NCI-H1694 (cell line): ENCODE measurements around the gene PDZD2.
A peak's percentile ranks its signal among the peaks of the same experiment; 100 is the strongest.
"Not testable (repeated sequence)": the region's sequence is repeated elsewhere in the genome, so short reads cannot be mapped to it uniquely, and the experiment has no call there.

Experiments
- DNase-seq: peaks from one replicate; lab custom pipeline; 2025; lab: John Stamatoyannopoulos, UW

The PDZD2 gene

DNA sequence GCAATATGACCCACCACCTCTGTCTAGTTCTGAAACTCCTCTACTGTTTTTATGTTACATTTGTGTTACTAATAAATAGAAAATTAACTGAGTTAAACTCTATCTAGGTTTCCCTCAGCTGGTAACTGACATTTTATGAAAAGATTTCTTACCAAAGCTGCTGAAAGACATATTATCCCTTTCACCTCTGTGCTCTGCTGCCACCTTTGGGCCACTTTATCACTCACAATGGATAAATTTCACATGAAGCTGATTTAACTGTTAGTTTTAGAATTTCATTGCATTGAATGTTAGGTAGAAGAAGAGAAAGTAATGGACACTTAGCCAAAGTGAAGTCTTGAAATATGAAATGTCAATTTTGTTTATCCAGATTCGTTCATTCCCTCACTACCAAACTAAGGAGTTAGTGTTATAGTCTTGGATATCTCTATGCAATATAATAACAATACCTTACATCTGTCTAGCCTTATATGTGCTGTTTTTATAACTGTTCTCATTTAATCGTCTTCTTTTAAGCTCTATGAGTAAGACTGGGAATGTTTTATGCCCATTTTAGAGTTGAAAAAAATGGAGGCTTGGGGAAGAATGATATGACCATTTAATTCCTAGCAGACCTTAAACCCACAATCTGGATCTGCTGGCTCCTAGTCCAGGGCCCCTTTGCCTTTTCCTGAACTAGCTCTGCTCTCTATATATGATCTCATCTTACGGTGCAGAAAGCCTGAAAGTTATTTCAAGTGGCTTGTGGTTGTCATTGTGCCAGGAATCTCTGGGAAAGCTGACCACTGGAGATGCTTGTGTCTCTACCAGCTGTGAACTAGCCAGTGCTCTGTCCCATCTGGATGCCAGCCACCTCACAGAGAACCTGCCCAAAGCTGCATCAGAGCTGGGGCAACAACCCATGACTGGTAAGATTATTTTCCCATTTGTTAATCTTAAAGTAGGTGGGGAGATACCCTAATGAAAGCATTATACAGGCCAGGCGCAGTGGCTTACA lies 438.1 kb downstream of the PDZD2 start:
- DNase-seq, result peak; percentile 72

DNA sequence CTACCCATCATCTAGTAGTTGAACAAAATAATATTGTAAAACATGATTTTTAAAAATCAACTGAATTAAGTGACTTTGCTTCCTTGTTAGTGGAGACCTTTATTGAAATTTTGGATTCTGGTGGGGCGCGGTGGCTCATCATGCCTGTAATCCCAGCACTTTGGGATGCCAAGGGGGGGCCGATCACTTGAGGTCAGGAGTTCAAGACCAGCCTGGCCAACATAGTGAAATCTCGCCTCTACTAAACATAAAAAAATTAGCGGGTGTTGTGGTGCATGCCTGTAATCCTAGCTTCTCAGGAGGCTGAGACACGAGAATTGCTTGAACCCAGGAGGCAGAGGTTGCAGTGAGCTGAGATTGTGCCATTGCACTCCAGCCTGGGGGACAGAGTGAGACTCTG lies 439.9 kb downstream of the PDZD2 start:
- not testable (repeated sequence) for DNase-seq

DNA sequence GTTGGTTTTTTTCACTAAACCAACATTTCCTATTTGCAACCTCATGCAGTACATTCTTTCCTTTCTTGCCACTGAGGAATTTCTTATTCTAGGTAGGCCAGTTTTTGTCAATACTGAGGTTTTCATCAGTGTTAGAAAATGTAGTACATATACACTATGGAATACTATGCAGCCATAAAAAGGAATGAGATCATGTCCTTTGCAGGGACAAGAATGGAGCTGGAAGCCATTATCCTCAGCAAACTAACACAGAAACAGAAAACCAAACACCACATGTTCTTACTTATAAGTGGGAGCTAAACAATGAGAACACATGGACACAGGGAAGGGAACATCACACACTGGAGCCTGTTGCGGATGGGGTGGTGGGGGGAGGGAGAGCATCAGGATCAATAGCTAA lies 441.6 kb downstream of the PDZD2 start:
- not testable (repeated sequence) for DNase-seq

DNA sequence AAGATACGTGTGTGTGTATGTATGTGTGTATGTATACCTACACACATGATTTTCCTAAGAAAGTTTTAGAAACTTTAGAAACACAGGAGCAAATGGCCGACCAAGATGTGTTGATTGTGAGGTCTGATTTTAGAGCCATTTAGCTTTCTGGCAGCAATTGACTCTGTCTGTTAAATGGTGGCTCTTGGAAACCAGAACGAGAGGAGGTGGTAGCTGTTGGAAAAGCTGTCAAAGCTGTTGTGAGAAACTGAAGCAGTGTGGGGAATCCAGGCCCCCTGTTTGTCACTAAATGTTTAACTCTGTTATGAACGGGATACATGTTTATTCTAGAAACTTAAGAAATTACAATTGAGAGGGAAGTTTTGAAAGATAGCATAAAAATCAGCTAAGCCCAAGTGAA lies 443.8 kb downstream of the PDZD2 start:
- no peak for DNase-seq

DNA sequence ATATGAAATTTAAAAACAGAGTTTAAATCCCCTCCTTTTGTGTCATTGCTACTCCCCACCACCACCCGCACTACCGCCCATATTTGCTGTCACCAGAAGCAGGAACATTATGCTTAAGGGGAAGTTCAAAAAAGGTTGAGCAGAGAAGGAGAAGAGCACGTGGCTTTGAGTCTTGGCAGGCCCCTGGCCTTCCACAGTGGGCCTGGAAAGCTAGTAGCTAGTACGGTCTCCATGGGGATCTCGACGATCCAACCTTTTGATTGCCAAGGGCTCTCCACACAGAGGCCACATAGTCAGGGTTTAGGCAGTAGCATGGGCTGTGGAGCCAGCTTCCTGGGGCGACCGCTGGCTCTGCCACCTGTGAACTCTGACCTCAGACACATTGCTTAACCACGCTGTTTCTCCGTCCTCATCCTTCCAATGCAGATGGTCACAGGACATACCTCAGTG lies 445.1 kb downstream of the PDZD2 start:
- no peak for DNase-seq

DNA sequence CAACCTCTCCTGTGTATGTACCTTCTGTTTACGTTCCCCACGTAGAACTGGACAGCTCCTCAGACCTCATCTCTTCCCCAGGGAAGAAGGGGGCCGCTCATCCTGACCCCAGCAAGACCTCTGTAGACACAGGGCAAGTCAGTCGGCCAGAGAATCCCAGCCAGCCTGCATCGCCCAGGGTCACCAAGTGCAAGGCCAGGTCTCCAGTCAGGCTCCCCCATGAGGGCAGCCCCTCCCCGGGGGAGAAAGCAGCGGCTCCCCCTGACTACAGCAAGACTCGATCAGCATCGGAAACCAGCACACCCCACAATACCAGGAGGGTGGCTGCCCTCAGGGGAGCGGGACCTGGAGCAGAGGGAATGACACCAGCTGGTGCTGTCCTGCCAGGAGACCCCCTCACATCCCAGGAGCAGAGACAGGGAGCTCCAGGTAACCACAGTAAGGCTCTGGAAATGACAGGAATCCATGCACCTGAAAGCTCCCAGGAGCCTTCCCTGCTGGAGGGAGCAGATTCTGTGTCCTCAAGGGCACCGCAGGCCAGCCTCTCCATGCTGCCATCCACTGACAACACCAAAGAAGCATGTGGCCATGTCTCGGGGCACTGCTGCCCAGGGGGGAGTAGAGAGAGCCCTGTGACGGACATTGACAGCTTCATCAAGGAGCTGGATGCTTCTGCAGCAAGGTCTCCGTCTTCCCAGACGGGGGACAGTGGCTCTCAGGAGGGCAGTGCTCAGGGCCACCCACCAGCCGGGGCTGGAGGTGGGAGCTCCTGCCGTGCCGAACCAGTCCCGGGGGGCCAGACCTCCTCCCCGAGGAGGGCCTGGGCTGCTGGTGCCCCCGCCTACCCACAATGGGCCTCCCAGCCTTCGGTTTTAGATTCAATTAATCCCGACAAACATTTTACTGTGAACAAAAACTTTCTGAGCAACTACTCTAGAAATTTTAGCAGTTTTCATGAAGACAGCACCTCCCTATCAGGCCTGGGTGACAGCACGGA lies 448.5 kb downstream of the PDZD2 start:
- DNase-seq, result no peak

DNA sequence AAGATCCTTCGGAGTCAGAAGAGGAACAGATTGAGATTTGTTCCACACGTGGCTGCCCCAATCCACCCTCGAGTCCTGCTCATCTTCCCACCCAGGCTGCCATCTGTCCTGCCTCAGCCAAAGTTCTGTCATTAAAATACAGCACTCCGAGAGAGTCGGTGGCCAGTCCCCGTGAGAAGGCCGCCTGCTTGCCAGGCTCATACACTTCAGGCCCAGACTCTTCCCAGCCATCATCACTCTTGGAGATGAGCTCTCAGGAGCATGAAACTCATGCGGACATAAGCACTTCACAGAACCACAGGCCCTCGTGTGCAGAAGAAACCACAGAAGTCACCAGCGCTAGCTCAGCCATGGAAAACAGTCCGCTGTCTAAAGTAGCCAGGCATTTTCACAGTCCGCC lies 449.3 kb downstream of the PDZD2 start:
- DNase-seq, result no peak

DNA sequence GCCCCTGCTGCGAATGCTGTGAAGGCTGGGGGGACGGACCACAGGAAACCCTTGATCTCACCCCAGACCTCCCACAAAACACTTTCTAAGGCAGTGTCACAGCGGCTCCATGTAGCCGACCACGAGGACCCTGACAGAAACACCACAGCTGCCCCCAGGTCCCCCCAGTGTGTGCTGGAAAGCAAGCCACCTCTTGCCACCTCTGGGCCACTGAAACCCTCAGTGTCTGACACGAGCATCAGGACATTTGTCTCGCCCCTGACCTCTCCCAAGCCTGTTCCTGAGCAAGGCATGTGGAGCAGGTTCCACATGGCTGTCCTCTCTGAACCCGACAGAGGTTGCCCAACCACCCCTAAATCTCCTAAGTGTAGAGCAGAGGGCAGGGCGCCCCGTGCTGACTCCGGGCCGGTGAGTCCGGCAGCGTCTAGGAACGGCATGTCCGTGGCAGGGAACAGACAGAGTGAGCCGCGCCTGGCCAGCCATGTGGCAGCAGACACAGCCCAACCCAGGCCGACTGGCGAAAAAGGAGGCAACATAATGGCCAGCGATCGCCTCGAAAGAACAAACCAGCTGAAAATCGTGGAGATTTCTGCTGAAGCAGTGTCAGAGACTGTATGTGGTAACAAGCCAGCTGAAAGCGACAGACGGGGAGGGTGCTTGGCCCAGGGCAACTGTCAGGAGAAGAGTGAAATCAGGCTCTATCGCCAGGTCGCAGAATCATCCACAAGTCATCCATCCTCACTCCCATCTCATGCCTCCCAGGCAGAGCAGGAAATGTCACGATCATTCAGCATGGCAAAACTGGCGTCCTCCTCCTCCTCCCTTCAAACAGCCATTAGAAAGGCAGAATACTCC lies 450.4 kb downstream of the PDZD2 start:
- no peak for DNase-seq

DNA sequence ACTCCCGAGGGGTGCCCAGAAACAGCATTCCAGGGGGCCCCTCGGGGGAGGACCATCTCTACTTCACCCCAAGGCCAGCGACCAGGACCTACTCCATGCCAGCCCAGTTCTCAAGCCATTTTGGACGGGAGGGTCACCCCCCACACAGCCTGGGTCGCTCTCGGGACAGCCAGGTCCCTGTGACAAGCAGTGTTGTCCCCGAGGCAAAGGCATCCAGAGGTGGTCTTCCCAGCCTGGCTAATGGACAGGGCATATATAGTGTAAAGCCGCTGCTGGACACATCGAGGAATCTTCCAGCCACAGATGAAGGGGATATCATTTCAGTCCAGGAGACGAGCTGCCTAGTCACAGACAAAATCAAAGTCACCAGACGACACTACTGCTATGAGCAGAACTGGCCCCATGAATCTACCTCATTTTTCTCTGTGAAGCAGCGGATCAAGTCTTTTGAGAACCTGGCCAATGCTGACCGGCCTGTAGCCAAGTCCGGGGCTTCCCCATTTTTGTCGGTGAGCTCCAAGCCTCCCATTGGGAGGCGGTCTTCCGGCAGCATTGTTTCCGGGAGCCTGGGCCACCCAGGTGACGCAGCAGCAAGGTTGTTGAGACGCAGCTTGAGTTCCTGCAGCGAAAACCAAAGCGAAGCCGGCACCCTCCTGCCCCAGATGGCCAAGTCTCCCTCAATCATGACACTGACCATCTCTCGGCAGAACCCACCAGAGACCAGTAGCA lies 451.3 kb downstream of the PDZD2 start:
- DNase-seq, result no peak

DNA sequence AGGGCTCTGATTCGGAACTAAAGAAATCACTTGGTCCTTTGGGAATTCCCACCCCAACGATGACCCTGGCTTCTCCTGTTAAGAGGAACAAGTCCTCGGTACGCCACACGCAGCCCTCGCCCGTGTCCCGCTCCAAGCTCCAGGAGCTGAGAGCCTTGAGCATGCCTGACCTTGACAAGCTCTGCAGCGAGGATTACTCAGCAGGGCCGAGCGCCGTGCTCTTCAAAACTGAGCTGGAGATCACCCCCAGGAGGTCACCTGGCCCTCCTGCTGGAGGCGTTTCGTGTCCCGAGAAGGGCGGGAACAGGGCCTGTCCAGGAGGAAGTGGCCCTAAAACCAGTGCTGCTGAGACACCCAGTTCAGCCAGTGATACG lies 451.8 kb downstream of the PDZD2 start:
- no peak for DNase-seq

DNA sequence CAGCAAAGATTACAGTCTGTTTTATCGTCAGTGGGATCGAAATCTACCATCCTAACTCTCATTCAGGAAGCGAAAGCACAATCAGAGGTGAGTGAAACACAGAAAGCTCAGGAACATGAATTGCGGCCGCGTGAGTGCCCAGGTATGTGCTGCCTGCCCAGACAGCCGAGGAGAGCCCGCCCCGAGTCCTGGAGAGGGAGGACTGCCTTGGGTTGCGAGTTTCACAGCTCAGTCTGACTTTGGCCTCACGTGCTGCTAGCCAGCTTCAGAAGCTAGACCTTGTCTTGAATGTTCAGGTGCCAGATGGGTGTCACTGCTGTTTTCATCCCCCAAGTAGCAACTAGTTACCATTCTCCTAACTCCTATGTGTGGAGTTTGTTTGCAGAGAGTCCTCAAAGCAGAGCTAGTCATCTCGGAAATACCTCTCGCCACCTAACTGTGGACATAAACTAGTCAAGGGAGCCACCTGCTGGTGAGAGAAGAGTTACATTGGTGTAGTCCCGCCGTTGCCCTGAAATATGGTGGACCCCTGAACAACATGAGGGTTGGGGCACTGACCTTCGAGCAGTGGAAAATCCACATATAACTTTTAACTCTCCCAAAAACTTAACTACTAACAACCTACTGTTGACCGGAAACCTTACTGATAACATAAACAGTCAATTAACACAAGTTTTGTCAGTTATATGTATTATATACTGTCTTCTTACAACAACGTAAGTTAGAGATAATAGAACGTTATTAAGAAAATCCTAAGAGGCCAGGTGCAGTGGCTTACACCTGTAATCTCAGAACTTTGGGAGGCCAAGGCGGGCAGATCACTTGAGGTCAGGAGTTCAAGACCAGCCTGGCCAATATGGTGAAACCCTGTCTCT lies 454.2 kb downstream of the PDZD2 start:
- peak; percentile 87 for DNase-seq

DNA sequence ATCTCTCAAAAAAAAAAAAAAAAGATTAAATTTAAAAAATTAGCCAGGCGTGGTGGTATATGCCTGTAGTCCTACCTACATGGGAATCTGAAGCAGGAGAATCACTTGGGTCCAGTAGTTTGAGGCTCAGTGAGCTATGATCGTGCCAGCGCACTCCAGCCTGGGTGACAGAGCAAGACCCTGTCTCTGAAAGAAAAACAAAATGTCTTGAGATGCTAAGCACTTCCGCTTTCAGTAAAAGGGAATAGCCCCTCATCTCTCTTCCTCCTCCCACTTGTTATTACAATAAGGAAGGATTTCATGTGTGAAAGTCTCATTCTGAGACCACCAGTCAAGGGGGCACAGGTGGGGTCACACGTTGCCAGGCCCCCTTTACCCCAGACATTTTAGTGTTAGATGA lies 455.8 kb downstream of the PDZD2 start:
- no peak for DNase-seq

DNA sequence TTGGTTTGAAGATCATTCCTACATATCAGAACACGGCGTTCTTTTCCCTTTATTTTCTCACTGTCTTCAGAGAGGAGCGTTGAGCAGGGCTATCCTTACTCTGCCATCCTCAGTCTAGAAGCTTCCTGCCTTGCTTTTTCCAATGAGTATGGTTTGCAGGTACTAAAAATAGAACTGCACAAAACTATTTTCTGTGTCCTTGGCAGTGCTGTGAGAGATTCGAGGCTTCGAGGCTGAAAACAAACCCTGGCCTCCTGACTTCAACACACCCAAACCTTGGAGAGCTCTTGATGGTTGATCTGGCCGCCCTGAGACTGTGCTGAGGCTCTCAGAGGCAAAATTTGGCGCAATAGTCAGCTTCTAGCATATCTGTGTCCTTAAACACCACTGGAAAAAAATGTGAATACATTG lies 456.3 kb downstream of the PDZD2 start:
- DNase-seq, result no peak

DNA sequence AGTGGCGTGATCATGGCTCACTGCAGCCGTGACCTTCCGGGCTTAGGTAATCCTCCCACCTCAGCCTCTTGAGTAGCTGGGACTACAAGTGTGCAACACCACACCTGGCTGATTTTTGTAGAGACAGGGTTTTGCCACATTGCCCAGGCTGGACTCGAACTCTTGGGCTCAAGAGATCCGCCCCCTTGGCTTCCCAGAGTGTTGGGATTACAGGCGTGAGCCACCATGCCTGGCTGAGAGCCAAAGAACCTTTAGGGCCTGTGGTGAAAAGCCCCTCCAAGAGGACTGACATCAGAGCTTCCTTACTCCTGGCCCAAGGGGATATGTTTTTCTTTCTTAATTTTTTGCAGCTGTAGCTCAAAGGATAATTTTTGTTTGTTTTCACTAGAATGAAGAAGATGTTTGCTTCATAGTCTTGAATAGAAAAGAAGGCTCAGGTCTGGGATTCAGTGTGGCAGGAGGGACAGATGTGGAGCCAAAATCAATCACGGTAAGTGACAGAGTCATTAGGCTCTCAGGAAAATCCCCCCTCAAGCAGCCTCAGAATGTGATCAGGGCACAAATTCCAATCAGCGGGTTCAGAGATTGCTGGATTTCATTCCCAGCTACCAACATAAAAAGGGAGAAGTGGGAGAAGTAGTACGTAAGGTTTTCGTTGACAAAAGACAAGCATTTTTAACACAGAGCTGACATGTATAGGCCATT lies 458.1 kb downstream of the PDZD2 start:
- DNase-seq, result no peak

DNA sequence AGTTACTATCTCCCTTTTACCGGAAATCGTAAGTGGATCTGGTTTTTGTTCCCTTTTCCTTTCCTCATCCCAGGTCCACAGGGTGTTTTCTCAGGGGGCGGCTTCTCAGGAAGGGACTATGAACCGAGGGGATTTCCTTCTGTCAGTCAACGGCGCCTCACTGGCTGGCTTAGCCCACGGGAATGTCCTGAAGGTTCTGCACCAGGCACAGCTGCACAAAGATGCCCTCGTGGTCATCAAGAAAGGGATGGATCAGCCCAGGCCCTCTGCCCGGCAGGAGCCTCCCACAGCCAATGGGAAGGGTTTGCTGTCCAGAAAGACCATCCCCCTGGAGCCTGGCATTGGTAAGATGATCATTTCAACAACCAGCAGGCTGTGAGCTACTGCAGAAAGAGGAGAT lies 459.4 kb downstream of the PDZD2 start:
- no peak for DNase-seq

DNA sequence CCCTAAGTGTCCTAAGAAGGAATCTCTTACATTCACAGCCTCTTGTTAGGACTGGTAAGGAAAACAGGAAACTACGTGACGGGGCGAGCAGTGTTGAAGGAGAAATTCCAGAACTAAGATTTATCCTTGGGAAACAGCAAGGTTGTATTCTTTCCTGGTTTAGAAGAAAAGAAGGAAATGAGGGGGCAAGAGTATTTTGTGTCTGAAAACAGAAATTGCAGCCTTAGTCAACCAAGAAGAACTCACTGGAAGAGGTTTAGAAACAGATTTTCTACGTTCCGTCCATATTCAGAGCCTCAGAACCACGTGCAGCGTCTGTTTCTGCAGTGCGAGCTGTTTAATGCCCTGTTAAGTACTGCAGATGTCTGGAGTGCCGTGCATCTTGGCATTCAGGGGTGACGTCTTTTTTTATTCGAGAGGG lies 460.0 kb downstream of the PDZD2 start:
- DNase-seq, result no peak

DNA sequence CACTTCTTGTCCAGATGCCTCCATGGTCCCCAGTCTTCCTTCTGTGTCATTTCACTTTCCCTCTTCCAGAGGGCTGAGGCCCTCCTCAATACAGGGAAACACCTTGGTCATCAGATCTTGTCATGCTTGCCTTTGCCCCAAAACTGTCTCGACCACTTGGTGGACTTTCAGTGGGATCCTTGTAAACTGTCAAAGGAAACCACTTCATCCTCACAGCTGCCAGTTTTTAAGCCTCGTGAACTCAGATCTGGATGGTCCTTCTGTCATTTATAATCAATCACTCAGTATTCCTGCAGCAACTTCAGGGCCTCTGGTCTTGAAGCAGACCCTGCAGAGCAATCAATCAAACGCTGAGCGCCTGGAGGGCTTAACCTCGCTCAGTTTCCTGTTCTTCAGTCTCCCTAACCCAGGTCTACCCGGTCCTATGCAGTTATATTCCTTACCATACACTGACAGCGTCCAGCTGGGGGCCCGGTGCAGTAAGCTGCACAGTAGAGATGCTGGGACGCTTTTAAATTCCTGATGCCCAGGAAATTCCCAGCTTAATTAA lies 460.6 kb downstream of the PDZD2 start:
- no peak for DNase-seq

DNA sequence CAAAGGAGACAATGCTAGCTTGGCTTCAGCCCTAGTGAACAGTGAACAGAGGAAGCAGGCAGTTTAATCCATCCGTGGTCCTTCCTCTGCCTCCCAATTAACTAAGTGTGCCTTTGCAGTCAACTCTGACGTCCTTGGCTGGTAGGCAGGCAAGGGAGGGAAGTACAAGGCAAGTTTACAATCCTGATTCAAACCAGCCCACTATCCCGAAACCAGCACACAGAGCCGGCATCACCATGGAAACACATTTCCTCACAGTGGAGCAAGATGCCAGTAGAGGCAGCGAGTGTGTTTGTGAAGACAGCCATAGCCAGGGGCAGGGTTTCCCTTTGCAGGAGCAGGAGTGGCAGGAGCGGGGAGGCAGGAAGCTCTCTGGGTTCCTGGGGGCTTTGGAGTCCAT lies 461.3 kb downstream of the PDZD2 start:
- DNase-seq, result no peak
